ENCODE measurements around the gene GTF2IRD1.

GRCh38 chr7:74470504-74470903 is 16.8 kb downstream of the GTF2IRD1 start:
- TF ChIP-seq ZBTB21 (CRISPR knock-in tag; IDR thresholded peaks at IDR 0.05; ENCODE audit: borderline replicate concordance) (no peak), MAX (CRISPR knock-in tag; IDR thresholded peaks at IDR 0.05) (no peak), CTCF (IDR thresholded peaks at IDR 0.05) (no peak), NR2C2 (CRISPR knock-in tag; IDR thresholded peaks at IDR 0.05) (no peak), ZNF317 (CRISPR knock-in tag; IDR thresholded peaks at IDR 0.05; ENCODE audit: borderline replicate concordance, low read depth) (no peak), ZNF138 (CRISPR knock-in tag; conservative IDR thresholded peaks at IDR 0.05) (no peak), NR3C1 (CRISPR knock-in tag; conservative IDR thresholded peaks at IDR 0.05; ENCODE audit: low read depth) (no peak), ESRRA (CRISPR knock-in tag; IDR thresholded peaks at IDR 0.05; ENCODE audit: borderline replicate concordance) (no peak), SP1 (CRISPR knock-in tag; conservative IDR thresholded peaks at IDR 0.05) (no peak), KAT7 (CRISPR knock-in tag; IDR thresholded peaks at IDR 0.05; ENCODE audit: borderline replicate concordance) (no peak), CREB1 (CRISPR knock-in tag; IDR thresholded peaks at IDR 0.05) (no peak), E2F1 (CRISPR knock-in tag; IDR thresholded peaks at IDR 0.05) (no peak)
